T-helper 1 cell (primary cell): ENCODE measurements around the gene SYNDIG1.

Experiments used
- DNase-seq, 5 donors: peaks; one replicate each; pipeline ENCODE4 v3.0.0-alpha.2; 2012 to 2020

SYNDIG1 gene

DNA sequence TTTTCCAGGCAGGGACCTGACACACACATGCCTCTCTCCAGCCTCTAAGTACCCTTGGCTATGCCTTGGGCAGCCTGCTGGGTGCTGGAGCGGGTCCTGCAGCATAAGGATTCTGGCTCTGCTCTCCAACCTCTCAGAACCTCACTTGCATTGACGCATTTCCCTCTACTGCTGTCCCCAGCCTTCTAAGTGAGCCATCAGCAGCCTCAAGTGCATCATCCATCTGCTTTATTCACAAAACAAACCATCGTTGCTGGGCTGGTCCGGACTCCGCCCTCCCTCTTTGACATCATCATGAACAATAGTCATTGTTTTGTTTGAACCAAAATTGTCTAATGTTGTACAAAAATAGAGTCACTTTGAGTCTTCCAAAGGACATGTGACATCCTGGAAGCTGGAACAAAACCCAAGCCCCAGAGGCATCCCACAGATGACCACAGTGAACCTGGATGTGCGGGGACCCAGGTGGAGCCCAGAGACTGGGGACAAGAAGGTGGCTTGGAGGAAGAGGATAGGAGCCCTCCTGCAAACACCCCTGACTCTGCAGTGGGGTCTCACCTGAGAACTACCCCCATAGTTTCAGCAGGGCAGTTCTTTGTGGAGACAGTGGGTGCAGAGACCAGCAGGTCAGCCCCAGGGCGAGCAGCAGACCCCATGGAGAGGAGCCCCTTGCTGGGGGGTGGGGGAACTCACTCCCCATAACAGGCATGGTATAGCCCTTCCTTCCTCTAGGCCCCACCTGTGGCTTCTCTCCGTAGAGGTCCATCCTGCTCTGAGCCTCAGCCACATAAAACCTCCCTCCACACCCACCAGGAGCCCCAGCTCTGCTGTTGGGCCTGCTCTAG is 230.1 kb downstream of the SYNDIG1 start:
- no peak for DNase-seq

DNA sequence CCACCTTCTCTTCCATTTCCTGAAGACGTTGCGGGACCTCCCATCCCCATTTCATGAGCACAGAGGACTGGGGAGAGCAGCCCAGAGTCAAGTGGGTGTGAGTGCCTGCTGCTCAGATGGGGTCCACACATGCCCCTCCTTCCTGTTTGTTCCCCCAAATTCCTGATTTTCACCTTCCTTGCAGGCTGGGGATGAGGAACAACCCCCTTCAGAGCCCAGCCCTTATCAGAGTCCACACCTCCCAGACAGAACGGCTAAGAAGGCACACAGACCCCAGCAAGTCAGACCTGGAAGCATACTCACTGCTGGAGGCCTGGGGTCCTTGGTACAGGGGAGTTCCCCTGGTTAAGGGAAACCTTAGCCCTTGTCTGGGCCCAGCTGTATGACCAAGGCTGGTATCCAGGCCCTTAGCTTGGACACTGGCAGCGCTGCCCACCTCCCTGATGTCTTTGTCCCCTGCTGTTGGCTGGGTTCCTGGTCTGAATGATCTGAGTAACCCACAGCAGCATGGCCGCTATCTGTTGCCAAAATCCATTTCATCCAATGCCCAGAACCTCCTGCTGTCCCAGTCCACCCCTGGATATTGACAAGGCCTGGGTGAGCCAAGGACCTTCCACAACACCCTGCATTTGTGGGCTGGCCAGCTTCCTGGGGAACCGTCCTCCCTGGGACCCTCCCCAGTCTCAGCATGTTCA is 230.9 kb downstream of the SYNDIG1 start:
- DNase-seq, result no peak

GRCh38 chr20:24701027-24701426 is 231.6 kb downstream of the SYNDIG1 start:
- DNase-seq, result no peak

DNA sequence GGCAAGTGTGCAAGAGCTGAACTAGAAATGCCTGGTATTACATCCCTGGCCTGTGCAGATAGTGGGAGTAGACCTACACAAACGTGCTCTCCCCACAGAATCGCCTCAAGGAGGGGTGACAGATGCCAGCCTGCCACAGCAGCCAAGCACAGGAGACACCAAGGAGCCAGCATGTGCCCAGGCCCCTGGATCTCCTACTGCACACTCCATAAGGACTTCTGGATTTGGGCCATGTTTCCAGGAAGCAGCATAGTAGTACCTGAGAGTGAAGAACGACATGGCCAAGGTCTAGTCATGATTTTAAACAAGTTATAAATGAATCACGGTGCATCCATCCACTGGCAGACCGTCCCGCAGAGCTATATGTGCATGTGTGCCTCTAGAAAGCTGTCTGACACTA is 232.2 kb downstream of the SYNDIG1 start:
- DNase-seq, result no peak

DNA sequence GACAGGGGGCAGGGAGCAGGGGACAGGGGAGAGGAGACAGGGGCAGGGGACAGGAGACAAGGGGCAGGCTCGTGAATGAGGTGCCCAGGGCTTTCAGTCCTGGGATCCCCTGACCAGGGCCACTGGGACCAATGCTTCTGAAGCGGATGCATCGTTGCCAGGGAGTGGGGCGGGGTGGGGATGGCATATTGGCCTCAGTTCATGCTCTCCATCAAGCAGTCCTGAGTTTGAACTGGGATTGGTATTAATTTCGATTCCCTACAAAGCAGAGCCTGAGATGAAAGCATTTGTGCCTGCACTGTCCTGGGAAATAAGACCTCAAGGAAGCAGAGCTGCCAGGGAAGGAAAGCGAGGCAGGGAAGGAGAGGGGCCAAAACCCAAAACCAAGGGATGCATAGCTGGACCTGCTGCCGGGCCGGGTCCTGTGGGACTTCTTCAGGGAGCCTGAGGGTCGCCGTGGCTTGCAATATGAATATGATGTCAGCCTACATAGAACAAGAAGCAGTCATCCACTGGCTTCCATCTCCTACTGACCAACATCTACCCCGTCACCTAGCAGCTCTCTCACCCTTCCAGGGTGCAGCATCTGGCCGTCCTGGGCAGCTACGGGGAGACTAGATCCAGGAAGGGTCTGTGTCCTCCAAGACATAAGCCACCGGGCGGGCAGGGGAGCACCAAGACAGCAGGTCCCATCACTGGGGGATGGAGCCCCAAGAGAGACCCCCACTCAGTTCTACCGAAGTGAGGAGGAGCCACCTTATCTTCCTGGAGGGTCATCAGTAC is 233.3 kb downstream of the SYNDIG1 start:
- no peak for DNase-seq

DNA sequence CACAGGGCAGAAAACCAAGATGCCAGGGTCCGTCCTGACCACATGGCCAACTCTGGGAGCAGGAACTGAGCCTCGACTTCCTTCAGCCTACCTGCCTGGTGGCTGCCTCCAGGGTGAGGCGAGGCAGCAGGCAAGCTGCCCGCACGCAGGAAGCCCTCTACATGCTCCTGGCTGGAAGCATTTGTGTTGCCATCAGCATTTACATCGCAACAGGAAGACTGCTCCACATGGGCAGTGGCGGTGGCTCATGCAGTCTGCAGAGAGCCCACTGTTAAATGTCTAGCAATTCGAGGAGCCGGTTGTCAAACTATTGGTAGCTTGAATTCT is 233.8 kb downstream of the SYNDIG1 start:
- no peak for DNase-seq

DNA sequence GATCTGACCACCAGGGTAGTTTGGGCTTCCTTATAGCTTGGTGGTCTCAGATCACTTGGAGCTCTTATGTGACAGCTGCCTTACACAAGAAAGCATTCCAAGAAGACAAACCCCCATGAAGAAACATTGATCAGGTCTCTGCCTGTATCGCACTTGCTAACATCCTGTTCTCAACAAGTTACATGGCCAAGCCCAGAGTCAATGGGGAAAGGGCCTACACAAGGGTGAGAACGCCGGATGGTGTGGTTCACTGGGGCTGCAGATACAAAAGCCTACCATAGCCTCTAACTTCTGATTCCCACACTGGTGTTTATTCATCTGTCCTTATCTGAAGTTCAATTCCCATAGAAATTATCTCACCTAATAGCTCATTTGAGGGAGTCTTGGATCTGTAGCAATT is 235.5 kb downstream of the SYNDIG1 start:
- DNase-seq, result no peak

DNA sequence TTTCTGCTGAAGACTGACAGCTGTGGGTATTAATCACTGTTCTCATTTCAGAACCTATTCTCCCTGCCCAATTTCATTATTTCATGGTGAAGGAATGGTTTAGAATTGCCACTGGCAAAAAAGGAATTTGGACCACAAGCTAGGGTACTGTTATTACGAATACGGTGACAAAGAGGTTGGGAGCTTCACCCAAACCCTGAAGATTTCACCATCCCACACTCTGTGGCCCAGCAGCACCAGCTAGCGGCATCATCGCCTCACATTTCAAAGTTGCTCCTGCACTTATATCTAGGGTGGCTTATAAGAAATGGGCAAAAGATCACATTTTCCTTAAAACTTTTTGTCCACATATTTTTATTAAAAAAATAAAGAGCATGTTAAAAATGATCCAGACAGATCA is 236.1 kb downstream of the SYNDIG1 start:
- DNase-seq, result no peak

DNA sequence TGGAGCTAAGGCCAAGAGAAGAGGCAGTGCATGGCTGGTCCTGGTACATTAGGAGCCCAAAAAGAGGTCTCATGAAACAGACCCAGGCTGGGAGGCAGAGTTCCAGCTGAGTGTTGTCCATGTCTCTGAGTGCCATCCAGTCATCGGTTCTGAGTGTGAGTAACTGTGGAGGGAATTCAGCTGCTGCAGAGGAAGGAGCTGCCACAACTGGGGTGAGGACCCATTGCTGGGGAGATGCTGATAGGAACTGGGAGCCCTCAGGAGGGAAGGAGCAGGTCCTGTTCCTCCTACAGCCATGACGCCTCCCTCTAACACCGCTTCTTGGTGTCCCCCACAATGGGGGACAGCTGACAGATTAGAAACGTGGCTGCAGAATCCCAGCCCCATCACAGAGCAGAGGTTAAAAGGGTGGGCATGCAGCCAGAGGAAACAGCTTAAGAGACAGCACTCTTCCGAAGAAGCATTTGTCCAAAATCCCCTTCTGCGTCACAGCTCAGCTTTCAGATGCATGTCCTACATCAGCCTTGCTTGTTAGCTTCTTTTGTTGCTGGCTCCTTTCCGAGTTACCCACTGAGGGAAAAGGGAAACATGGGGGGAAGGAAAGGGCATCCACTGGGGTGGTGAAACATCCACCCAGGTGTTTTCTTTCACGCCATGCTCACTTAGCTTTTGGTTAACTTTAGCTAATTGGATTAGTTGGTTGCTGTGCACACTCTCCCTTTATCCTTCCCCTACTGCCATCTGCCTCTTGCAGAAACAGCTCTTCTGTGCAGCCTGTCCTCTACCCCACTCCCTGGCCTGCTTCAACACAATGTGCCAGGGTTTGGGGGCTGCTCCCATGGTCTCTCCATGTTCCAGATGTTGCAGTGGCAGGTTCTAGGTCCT is 239.2 kb downstream of the SYNDIG1 start:
- no peak for DNase-seq
